NCI-H2081 (cell line): ENCODE results near the gene TRIM62.
"Not testable (repeated sequence)": the region's sequence is repeated elsewhere in the genome, so short reads cannot be mapped to it uniquely, and the experiment has no call there.

Experiments used
- DNase-seq, 2 experiments: peaks; one replicate each; lab custom pipeline; 2025; lab: John Stamatoyannopoulos, UW

The TRIM62 gene

GRCh38 chr1:33158366-33158765 lies 23.5 kb downstream of the TRIM62 start:
- DNase-seq = no peak

- DNase-seq = no peak
Measured at GRCh38 chr1:33157131-33157530, 24.7 kb downstream of the TRIM62 start.

- DNase-seq = no peak
Measured at GRCh38 chr1:33155877-33156538, 25.8 kb downstream of the TRIM62 start.

GRCh38 chr1:33153650-33154049 lies 28.2 kb downstream of the TRIM62 start:
- no peak for DNase-seq

GRCh38 chr1:33152685-33153432 lies 29.0 kb downstream of the TRIM62 start:
- peak; percentile 77 to 85 for DNase-seq

- DNase-seq = no peak
Measured at GRCh38 chr1:33151116-33151515, 30.7 kb downstream of the TRIM62 start.

- DNase-seq = no peak
Measured at GRCh38 chr1:33150522-33150921, 31.3 kb downstream of the TRIM62 start.

GRCh38 chr1:33149453-33150190 lies 32.2 kb downstream of the TRIM62 start:
- no peak for DNase-seq

GRCh38 chr1:33148615-33149014 lies 33.2 kb downstream of the TRIM62 start:
- no peak for DNase-seq

GRCh38 chr1:33147997-33148314 lies 33.9 kb downstream of the TRIM62 start:
- no peak for DNase-seq

GRCh38 chr1:33147275-33147996 lies 34.4 kb downstream of the TRIM62 start:
- DNase-seq = no peak

- no peak for DNase-seq
Measured at GRCh38 chr1:33146003-33146402, 35.8 kb downstream of the TRIM62 start.

GRCh38 chr1:33143698-33144097 lies 38.1 kb downstream of the TRIM62 start:
- no peak for DNase-seq

GRCh38 chr1:33143176-33143575 lies 38.7 kb downstream of the TRIM62 start:
- no peak for DNase-seq

GRCh38 chr1:33142483-33143064 lies 39.3 kb downstream of the TRIM62 start:
- no peak for DNase-seq

- no peak for DNase-seq
Measured at GRCh38 chr1:33141781-33142180, 40.1 kb downstream of the TRIM62 start.

GRCh38 chr1:33141216-33141615 lies 40.6 kb downstream of the TRIM62 start:
- no peak for DNase-seq

GRCh38 chr1:33140153-33141149 lies 41.4 kb downstream of the TRIM62 start:
- no peak for DNase-seq

GRCh38 chr1:33137800-33138199 lies 44.0 kb downstream of the TRIM62 start:
- no peak for DNase-seq

GRCh38 chr1:33136041-33136440 lies 45.8 kb downstream of the TRIM62 start:
- not testable (repeated sequence) for DNase-seq
